Cardiac fibroblast (primary cell): Measurements from ENCODE around the gene PDPN.

Experiments used
- DNase-seq, 2 donors: peaks; one replicate each; pipeline versions ENCODE4 v3.0.0 to v3.0.0-alpha.2; 2010; ENCODE audit warnings: low read depth in 2 of 2
- H3K4me3 ChIP-seq, 2 donors: replicated peaks in 1 of 2; 1 replicate in 1 of 2; 2 replicates in 1 of 2; pipeline ENCODE4 v1.5.1; 2011; ENCODE audit warnings: low read depth in 2 of 2, low read length in 2 of 2, mild to moderate bottlenecking in 2 of 2, moderate library complexity in 1 of 2
- TF ChIP-seq, protein P1 (sequence below): IDR thresholded peaks from one replicate; pipeline ENCODE4 v1.5.1; 2011; ENCODE audit warnings: low read depth, mild to moderate bottlenecking, low read length, inconsistent platforms

Gene PDPN

DNA sequence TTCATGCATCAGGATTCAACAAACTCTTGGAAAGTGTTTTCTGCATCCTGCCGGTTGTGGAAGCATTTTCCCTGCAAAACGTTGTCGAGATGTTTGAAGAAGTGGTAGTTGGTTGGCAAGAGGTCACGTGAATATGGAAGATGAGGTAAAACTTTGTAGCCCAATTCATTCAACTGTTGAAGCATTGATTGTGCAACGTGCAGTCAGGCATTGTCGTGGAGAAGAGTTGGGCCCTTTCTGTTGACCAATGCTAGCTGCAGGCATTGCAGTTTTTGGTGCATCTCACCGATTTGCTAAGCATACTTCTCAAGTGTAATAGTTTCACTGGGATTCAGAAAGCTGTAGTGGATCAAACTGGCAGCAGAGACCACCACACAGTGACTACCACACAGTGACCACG, 59.4 kb downstream of the PDPN start:
- TF ChIP-seq, protein P1, sequence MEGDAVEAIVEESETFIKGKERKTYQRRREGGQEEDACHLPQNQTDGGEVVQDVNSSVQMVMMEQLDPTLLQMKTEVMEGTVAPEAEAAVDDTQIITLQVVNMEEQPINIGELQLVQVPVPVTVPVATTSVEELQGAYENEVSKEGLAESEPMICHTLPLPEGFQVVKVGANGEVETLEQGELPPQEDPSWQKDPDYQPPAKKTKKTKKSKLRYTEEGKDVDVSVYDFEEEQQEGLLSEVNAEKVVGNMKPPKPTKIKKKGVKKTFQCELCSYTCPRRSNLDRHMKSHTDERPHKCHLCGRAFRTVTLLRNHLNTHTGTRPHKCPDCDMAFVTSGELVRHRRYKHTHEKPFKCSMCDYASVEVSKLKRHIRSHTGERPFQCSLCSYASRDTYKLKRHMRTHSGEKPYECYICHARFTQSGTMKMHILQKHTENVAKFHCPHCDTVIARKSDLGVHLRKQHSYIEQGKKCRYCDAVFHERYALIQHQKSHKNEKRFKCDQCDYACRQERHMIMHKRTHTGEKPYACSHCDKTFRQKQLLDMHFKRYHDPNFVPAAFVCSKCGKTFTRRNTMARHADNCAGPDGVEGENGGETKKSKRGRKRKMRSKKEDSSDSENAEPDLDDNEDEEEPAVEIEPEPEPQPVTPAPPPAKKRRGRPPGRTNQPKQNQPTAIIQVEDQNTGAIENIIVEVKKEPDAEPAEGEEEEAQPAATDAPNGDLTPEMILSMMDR = no peak
- H3K4me3 ChIP-seq = no peak overlapping the region
- no peak for DNase-seq

DNA sequence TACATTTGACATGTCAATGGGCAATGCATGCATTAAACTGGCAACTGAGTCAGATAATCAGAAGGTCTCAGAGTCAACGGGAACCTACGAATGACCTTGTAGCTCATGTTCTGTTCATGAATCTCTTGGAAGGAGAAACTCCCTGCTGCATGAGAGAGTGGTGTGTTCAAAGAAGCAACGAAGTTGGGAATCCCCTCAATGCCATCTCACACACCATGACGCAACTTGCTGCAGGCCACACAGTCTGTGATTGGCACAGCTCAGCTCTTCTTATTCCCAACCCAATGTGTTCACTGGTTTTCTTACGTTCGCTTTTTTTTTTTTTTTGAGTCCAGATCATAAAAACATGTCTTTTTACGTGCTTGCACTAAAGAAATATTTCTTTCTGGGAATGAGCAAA, 62.9 kb downstream of the PDPN start:
- TF ChIP-seq, protein P1 = no peak
- DNase-seq = no peak

DNA sequence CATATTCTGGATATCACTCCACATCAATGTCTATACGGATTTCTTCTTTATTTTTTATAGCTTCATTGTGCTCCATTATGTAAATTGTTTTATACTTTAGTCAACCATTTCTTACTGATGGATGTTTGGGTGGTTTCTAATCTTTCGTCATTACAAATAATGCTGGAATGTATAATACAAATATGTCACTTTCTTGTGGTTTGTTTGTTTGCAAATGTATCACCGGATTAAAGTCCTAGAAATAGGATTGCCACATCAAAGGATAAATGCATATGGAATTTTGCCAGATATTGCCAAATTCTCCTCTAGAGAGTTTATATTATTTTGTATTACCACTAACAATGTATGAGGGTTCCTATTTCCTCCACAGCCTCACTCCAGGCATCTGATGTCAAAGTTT, 67.6 kb downstream of the PDPN start:
- peak; percentile 34 to 86 for DNase-seq
- TF ChIP-seq, protein P1 = no peak

More for the DNA sequence above, 62.9 kb downstream of the PDPN start:
- H3K4me3 ChIP-seq = no peak overlapping the region

DNA sequence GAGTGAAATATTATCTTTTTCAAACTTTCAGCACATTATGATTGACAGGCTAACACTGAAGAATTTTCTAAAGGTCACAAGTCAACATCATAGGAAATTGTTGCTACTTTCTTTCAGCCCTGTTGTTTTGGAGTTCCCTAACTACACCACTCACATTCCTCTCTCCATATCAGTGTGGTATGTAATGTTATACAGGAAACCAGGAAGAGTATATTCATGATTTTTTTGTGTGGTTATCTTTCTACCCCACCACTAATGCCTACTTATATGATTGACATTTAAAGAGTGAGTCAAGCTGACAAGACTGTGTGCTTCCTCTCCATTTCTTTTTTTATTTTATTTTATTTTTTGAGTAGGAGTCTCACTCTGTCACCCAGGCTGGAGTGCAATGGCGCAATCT, 68.6 kb downstream of the PDPN start:
- TF ChIP-seq, protein P1 = no peak
- H3K4me3 ChIP-seq = no peak overlapping the region
- DNase-seq = peak in 1 of 2 donors; percentile 17

More for the DNA sequence above, 67.6 kb downstream of the PDPN start:
- no peak overlapping the region for H3K4me3 ChIP-seq

DNA sequence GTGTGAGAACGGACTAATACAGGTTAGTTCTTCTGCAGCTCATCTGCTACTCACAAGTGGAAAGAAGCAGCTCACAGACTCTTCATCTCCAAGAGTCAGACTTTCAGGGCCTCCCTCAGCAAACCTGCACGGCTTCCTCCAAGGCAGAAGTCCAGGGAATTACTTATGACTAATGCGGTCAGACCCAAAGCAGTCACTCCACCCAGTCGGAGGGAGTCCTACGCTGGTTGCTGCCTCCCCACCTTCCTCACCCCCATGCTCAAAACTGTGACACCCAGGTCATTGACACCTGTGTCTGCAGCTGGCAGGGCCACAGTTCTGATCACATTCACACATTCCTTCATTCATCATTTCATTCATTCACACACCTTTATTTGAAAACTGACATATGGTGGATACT, 77.9 kb downstream of the PDPN start:
- no peak overlapping the region for H3K4me3 ChIP-seq
- TF ChIP-seq, protein P1 = no peak
- peak; percentile 16 to 33 for DNase-seq

DNA sequence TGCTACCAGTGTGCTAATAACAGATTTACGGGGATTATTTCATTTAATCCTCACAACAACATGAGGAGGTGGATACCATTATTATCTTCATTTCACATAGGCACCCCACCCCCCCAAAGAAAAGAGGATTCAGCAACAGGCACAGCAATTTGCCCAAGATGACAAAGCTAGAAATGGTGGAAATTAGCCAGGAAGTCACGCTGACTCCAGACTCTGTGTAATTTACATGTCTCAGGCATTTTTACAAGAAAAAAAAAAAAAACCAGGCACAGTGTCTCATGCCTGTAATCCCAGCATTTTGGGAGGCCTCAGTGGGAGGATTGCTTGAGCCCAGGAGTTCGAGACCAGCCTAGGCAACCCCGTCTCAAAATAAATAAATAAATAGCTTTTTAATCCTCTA, 78.9 kb downstream of the PDPN start:
- TF ChIP-seq, protein P1 = no peak
- DNase-seq = peak; percentile 57 to 69
- H3K4me3 ChIP-seq = no peak overlapping the region

DNA sequence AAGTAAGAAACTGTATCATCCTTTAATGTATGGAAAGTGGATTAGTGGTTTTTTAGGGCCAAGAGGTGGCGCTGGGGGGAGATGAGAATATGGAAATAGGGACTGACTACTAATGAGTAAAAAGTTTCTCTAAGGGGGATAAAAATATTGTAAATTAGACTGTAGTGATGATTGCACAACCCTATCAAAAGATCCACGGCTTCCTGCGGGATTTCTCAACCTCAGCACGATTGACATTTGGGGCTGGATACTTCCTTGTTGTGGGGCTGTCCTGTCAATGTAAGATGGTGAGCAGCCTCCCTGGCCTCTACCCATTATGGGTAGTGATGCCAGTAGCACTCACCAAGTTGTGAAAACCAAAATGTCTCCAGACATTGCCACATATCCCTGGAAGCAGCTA, 80.3 kb downstream of the PDPN start:
- H3K4me3 ChIP-seq = no peak overlapping the region
- TF ChIP-seq, protein P1 = no peak
- peak in 1 of 2 donors; percentile 23 for DNase-seq
